Non-pigmented ciliary epithelial cell (primary cell): ENCODE results near the gene DMBT1.

ENCODE experiments used
- DNase-seq: peaks from one replicate; pipeline ENCODE4 v3.0.0-alpha.2; 2010; ENCODE audit warnings: low read depth

DMBT1 gene

DNA sequence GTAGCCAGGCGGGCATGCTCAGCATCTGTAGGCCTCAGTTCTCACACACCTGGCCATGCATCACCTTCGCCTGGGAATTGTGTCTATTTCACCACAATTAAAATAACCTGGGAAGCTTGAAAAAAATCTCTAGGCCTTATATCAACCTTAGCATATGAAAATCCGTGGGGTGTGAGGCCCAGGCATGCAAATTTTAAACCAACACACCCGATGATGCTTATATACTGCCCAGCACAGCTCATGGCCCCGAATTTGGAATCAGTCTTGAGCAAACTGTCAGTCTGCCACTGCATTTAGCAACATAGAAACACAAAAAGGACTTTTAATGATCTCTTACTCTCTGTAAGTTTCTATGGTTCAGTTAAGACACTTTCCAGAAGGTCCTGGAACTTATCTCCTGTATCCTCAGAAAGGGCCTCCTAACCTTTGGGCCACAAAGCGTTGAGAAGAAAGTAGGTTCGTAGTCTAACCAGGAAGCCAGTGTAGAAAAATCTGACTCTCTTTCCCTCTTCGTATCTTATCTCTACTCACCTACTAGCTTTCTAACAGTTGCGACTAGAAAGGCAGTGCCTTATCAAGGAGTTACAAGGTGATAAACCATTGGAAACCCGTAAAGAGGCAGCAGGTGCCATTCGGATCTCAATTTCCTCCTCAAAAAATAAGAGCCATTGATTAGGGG, 12.0 kb upstream of the DMBT1 start:
- DNase-seq, result no peak

- DNase-seq, result no peak
Observed at GRCh38 chr10:122549636-122550035, 10.9 kb upstream of the DMBT1 start.

- DNase-seq, result no peak
Observed at GRCh38 chr10:122550427-122550826, 10.1 kb upstream of the DMBT1 start.

DNA sequence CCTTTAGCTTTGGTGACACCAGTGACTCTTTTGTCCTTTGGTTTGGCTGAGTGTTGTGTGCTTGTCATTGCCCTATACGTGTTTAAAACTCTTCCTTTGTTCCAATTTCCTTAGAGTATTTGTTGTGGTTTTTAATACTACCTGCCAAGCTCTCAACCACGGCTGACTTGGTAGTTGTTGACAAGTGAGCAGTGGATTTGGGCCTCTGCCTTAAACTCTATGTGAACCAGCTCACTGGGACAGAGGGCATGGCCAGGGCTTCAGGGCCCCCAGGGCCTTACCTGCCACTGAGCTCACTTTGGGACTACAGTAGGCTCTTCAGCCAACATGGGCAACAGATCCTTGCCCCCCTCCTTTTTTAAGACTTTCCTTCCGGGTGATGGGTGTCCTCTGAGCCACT, 9.6 kb upstream of the DMBT1 start:
- DNase-seq, result no peak

GRCh38 chr10:122551450-122551849, 9.1 kb upstream of the DMBT1 start:
- no peak for DNase-seq

DNA sequence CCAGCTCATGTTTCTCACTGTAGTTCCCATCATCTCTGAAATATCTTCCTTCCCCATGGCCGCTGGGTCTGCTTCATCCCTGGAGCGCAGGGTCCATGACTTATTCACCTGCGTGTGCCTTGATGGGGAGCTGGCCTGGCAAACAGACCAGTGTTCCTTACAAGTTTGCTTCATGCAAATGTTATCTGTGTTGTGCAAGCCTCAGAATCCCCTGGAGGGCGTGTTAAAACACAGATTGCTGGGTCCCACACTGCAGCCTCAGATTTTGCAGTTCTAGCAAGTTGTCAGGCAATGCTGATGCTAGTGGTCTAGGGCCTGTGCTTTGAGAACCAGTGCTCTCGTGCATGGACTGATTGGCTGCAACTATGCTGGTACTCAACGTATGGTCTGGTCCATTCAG, 7.2 kb upstream of the DMBT1 start:
- no peak for DNase-seq

DNA sequence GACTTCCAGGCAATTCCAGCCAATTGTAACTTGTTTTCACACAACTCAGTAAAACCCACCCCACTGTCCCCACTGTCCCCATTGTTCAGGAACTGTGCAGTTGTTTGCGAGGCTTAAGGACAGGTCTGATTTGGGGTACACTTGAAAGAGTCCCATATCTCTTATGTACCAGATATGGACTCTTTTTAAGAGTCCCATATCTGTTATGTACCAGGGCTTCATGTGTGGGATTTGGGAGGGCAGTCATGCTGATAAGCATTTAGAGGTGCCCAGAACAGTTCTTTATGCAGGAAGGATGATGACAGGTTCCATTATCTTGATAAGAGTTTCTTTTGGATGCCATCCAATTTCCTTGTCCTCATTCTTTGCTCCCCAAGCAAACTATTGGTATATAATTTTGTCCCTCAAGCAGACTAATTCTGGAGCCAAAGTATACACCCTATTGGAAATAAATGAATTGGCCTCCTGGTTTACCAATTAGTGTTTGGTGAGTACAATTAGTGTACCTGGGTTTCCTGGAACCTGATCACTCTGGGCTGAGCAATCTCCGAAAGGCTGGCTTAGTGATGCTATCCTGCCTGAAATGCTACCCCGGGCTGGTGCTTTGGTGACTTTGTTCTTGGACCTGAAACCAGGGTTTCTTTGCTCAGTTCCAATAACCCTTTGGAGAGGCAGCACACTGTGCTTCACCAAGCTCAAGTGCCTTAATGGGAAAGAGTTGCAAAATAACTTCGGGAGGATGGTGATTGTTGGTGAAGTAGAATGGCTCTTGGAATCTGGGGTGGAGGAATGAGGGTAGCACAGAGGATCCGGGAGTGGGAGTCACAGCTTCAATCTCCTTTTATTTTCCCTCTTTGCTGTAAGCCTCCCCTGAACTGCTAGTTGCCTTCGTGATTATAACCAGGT, 6.2 kb upstream of the DMBT1 start:
- DNase-seq, result no peak

DNA sequence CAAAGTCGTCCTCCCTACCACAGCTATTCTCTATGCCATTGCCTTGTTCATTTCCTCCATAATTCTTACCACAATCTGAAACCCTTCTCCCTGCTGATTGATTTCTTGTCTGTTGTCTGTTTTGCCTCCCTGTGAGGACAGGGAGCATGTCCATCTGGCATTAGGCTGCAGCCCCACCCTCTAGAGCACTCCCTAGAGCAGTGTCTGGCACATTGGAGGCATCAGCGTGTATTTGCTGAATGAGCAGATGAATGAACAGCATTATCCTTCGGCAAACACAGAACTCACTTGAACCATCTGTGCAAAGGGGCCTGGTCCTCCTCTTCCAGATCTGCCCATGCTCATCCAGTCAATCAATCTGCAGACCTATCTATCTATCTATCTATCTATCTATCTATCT, 5.1 kb upstream of the DMBT1 start:
- DNase-seq, result no peak

DNA sequence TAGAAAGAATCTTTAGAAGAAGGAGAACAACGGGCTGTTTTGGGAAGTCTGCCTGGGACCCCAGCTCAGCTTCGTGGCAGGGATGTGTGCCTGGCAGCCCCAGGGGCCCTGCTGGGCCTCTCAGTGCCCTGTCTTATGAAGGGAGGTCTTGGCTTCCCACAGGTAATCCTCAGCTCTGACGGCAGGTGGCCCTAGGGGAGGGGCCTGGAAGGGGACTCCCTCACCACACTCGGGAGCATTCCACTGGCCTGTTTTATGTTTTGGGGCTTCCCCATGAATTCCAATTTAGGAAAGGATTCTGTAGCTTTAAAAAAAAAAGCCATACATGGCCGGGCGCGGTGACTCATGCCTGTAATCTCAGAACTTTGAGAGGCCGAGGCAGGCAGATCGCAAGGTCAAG, 3.0 kb upstream of the DMBT1 start:
- no peak for DNase-seq

DNA sequence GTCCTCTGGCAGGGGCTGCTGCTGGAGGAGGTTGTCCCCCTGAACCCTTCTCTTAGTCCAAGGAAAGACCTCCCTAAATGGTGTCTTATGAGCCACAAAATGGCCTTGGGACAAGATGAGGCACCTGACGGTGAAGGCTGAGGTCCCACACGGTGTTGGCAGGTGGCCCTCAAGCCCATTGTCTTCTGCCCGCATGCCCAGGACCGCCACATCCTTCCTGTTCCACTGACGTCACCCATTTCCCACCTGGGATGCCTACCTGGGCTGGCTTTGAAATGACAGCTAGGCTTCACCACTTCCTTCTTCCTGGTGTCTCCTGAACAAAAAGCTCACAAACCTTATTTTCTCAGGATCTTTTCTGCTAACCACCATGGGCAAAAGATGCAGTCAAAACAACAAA, 2.1 kb upstream of the DMBT1 start:
- no peak for DNase-seq

GRCh38 chr10:122559228-122559627, 1.3 kb upstream of the DMBT1 start:
- DNase-seq, result no peak

DNA sequence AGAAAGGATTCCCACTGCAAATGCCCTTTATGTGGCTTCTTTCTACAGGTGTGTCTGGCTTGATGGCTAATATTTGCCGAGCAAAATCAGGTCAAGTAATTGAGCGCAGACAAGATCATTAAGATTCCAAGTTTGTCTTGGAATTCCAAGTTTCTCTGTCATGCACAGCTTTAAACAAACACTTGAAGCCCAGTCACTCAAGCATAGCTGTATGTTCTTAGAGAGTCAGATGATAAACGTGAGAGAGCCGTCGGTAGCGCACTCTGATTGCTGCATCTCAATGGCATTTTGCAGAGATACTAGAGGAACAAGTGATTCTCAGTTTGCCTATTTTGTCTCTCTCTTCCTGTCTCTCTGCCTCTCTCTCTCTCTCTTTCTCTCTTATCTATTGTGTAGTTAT, 658 bp downstream of the DMBT1 start:
- DNase-seq, result no peak

GRCh38 chr10:122561792-122562191, 1.2 kb downstream of the DMBT1 start:
- DNase-seq, result no peak

DNA sequence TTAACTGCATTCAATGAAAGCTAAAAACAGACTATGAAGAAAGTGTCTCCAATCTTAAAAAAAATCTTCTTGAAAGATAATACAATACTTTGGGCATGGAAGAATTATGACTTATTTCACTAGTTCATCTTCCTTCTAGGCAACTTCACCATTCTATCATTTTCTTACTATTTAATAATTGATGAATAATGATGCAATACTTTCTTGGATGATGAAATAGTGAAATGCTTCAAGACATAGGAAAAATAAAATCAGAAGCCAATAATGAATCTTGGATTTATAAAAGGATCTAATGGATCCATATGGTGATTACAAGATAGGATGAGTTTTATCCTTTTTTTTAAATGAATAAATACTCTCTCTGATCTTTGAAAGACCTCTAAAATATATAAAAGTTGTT, 4.4 kb downstream of the DMBT1 start:
- no peak for DNase-seq

GRCh38 chr10:122565766-122566206, 5.2 kb downstream of the DMBT1 start:
- peak; percentile 55 for DNase-seq

DNA sequence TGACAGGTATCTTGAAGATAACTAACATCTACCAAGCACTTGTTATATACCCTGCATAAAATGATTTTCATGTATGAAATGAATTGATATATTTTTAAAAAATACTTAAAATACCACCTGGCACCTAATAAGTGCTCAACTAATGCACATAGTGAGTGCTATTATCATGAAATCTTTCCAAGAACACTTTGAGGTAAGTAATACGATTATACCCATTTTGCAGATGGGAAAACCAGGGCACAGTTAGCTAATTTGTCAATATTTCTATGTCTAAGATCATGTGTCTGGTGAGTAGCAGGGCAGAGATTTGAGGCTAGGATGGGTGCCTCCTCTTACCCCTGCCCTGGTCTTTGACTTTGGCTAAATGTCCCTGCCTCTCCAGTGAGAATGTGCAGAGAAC, 6.1 kb downstream of the DMBT1 start:
- DNase-seq, result no peak

- no peak for DNase-seq
Observed at GRCh38 chr10:122567056-122567660, 6.6 kb downstream of the DMBT1 start.

DNA sequence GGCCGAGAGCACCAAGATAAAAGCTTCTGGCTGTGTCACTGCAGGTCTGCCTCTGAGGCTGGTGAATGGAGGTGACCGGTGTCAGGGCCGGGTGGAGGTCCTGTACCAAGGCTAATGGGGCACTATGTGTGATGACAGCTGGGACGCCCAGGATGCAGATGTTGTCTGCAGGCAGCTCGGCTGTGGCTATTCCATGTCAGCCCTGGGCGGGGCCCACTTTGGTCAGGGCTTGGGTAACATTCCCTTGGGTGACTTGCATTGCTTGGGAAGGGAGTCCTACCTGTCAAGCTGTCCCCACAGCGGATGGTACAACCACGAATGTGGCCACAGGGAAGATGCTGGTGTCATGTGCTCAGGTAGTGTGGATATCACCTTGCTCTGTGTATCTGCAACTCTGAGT, 8.0 kb downstream of the DMBT1 start:
- DNase-seq, result no peak

DNA sequence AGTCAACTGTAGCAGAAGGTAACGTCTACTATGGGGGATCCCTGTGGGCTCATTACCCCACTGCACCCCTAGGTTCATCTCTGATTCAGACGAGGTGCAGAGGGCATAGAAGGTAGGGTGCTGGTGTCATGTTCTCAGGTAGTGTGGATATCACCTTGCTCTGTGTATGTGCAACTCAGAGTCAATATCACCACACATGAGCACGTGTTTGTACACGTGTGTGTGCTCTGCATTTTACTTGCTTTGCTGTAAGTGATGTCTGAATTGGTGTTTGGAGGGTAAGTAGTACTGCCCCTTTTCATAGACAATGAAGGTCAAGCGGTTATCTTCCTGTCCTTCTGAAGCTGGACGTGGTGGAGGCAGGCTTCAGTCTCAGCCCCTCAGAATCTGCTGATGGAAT, 10.4 kb downstream of the DMBT1 start:
- DNase-seq, result no peak

GRCh38 chr10:122571892-122572291, 11.3 kb downstream of the DMBT1 start:
- DNase-seq, result no peak

DNA sequence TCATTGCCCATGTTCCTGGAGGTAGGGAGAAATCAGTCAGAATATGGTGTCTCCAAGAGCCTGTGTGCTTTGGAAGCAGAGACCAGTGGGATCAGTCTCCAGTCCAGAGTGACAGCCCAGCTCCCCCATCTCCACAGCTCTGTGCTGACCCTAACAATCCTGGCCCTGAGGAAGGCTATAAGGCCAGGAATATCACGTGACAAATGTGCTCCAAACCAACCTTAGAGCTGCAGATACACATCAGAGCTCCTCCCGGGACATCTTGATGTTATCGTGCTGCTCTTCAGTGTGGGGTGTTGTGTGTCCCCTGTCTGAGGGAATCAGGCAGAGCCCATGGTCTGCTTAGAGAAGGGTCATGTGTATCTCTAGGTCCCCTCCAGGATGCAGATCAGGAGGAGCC, 15.2 kb downstream of the DMBT1 start:
- DNase-seq, result no peak

GRCh38 chr10:122576291-122576690, 15.7 kb downstream of the DMBT1 start:
- DNase-seq, result no peak

GRCh38 chr10:122577311-122577885, 16.8 kb downstream of the DMBT1 start:
- DNase-seq, result no peak
